GM12892 (cell line): ENCODE results near the gene BRCA1.
"Not testable (repeated sequence)": the region's sequence is repeated elsewhere in the genome, so short reads cannot be mapped to it uniquely, and the experiment has no call there.

Experiments
- DNase-seq: peaks from one replicate; pipeline ENCODE4 v3.0.0; 2011; ENCODE audit not compliant: insufficient read length
- FAIRE-seq: peaks from 2 replicates; lab custom pipeline; 2011; peaks lifted over from hg19 to GRCh38; lab: Jason Lieb, UNC
- POLR2A ChIP-seq: IDR thresholded peaks from 2 replicates; pipeline ENCODE4 v1.6.1; 2011; ENCODE audit warnings: low read depth, low read length, control low read depth
- POLR2AphosphoS5 ChIP-seq: IDR thresholded peaks from 2 replicates; pipeline ENCODE4 v1.6.1; 2011; ENCODE audit warnings: low read depth, low read length, control low read depth
- TAF1 ChIP-seq: IDR thresholded peaks from 2 replicates; pipeline ENCODE4 v1.6.1; 2011; ENCODE audit warnings: low read depth, mild to moderate bottlenecking, control low read depth, low read length, borderline replicate concordance

BRCA1 gene

GRCh38 chr17:43126911-43127290 lies 1.7 kb upstream of the BRCA1 start:
- no peak for TF ChIP-seq TAF1
- TF ChIP-seq POLR2A: no peak
- TF ChIP-seq POLR2AphosphoS5: no peak
- no peak for FAIRE-seq

GRCh38 chr17:43125967-43126910 lies 1.1 kb upstream of the BRCA1 start:
- no peak for DNase-seq
- TF ChIP-seq TAF1 (no peak), POLR2AphosphoS5 (no peak), POLR2A (no peak)
- no peak for FAIRE-seq

More at GRCh38 chr17:43126911-43127290, 1.7 kb upstream of the BRCA1 start:
- no peak for DNase-seq

- no peak for FAIRE-seq
Observed at GRCh38 chr17:43118679-43119615, 6.2 kb downstream of the BRCA1 start.

DNA sequence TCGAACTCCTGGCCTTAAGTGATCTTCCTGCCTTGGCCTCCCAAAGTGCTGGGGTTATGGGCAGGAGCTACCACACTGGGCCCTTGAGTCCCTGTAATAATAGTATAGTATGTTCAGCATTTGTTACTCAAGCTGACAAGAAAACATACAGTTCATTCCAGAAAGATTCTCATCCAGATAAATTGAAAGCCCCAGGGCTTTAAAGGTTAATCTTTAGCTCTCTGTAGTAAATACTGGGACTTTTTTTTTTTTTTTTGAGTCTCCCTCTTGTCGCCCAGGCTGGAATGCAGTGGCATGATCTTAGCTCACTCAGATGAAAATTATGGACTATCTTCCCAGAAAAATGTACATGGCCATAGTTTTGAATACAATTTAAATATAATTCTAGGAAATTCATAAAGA lies 11.0 kb downstream of the BRCA1 start:
- FAIRE-seq (no peak), DNase-seq (no peak)
- no peak for TF ChIP-seq POLR2A
- TF ChIP-seq POLR2AphosphoS5: no peak
- no peak for TF ChIP-seq TAF1

More at GRCh38 chr17:43118679-43119615, 6.2 kb downstream of the BRCA1 start:
- no peak for DNase-seq
- no peak for TF ChIP-seq POLR2AphosphoS5
- TF ChIP-seq TAF1: no peak
- TF ChIP-seq POLR2A: no peak

DNA sequence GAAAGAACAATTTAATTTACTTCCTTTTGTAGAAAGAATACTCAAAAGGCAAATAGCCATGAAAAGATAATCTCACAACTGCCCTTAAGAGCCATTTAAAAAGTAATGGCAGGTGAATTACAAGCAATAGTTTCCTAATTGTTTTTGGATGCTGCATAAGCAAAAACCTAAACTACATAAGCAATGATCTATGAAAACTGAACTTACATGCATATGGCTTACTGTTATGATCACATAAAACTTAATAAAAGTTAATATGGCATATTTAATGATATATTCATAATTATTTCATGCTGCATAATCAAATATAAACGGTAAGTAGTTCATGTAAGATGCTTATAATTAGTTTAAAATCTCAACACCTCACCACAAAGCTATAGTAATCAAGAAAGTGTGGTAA lies 18.6 kb downstream of the BRCA1 start:
- no peak for FAIRE-seq
- TF ChIP-seq POLR2A: no peak
- no peak for TF ChIP-seq POLR2AphosphoS5
- no peak for TF ChIP-seq TAF1

GRCh38 chr17:43105146-43105545 lies 20.0 kb downstream of the BRCA1 start:
- DNase-seq (no peak), FAIRE-seq (no peak)
- TF ChIP-seq POLR2A: no peak
- no peak for TF ChIP-seq POLR2AphosphoS5

More for the DNA sequence above, 18.6 kb downstream of the BRCA1 start:
- no peak for DNase-seq

DNA sequence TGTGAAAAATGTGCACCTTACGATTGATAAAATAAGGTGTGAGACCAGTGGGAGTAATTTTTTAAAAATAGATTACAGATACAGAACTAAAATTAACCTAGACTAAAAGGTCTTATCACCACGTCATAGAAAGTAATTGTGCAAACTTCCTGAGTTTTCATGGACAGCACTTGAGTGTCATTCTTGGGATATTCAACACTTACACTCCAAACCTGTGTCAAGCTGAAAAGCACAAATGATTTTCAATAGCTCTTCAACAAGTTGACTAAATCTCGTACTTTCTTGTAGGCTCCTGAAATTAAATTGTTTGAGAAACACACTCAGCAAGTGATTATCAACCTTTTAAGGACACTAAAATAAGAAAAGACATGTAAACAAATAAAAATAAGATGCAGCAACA lies 20.5 kb downstream of the BRCA1 start:
- DNase-seq (no peak), FAIRE-seq (no peak)
- TF ChIP-seq TAF1: no peak
- TF ChIP-seq POLR2A: no peak
- no peak for TF ChIP-seq POLR2AphosphoS5

DNA sequence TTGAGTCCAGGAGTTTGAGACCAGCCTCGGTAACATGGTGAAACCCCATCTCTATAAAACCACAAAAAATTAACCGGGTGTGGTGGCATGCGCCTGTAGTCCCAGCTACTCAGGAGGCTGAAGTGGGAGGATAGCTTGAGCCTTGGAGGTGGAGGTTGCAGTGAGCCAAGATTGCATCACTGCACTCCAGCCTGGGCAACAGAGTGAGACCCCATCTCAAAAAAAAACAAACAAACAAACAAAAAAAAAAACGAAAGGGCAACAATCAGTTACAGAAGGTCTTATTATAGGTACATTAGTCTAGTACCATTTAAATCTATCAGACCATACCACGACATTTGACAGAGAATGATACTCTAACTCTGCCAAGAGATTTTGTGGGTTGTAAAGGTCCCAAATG lies 29.8 kb downstream of the BRCA1 start:
- not testable (repeated sequence) for FAIRE-seq

GRCh38 chr17:43094129-43094835 lies 30.9 kb downstream of the BRCA1 start:
- DNase-seq (no peak), FAIRE-seq (no peak)
- TF ChIP-seq POLR2AphosphoS5: no peak
- TF ChIP-seq POLR2A: no peak
- TF ChIP-seq TAF1: no peak

More for the DNA sequence above, 29.8 kb downstream of the BRCA1 start:
- DNase-seq: not testable (repeated sequence)

DNA sequence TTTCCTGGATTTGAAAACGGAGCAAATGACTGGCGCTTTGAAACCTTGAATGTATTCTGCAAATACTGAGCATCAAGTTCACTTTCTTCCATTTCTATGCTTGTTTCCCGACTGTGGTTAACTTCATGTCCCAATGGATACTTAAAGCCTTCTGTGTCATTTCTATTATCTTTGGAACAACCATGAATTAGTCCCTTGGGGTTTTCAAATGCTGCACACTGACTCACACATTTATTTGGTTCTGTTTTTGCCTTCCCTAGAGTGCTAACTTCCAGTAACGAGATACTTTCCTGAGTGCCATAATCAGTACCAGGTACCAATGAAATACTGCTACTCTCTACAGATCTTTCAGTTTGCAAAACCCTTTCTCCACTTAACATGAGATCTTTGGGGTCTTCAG lies 32.3 kb downstream of the BRCA1 start:
- TF ChIP-seq TAF1: no peak
- TF ChIP-seq POLR2A: no peak
- no peak for TF ChIP-seq POLR2AphosphoS5
- DNase-seq (no peak), FAIRE-seq (no peak)

DNA sequence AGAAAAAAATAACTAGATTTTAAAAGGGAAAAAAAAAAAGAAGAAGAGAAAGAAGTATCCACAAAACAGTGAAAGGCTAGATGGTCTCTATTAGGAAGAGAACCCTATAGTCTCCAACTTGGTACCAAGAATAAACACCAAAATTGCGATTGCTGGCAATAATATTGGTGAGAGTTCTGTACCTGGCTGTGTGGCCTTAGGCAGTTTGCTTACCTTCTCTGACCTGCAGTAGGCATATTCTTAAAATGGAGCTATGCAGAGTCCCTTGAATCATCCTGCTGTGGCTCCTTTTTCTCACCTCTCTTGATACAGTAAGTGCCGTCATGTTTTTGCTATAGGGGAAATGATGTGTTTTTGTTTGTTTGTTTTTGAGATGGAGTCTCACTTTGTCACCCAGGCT lies 35.1 kb downstream of the BRCA1 start:
- TF ChIP-seq POLR2AphosphoS5 (no peak), TAF1 (no peak), POLR2A (no peak)
- FAIRE-seq (no peak), DNase-seq (no peak)
